Activated CD8-positive, alpha-beta memory T cell treated with anti-CD3 and anti-CD28 coated beads, Interleukin-2, amount 10 ng/mL, durations not matched to agents 7 days and 5 days (primary cell): ENCODE measurements around the gene SRM. TPM values are rescaled to one million over a fixed set of nuclear protein-coding genes. Genes with fewer than 3 reads are reported as not detected.
A peak's percentile ranks its signal among the peaks of the same experiment; 100 is the strongest.
"Not testable (repeated sequence)": the region's sequence is repeated elsewhere in the genome, so short reads cannot be mapped to it uniquely, and the experiment has no call there.

ENCODE experiments used
- ATAC-seq: fragments of 150-1000 bp; cut with Tn5 transposase; one replicate; pipeline ENCODE4 v1.10.0; 2021; ENCODE audit warnings: moderate library complexity
- CTCF ChIA-PET: fragments of 350-600 bp; sonication (Branson Sonifier 250); formaldehyde crosslinking; loops from one replicate; lab custom pipeline; 2021; ENCODE audit warnings: antibody characterized with exemption; lab: Charles Lee
- DNase-seq: peaks from one replicate; pipeline ENCODE4 v3.0.0-alpha.2; 2020
- H3K27ac Mint-ChIP-seq: one replicate; pipeline ENCODE4 v1.8.0; 2021; ENCODE audit warnings: mild to moderate bottlenecking, mixed read lengths
- H3K27me3 Mint-ChIP-seq: one replicate; pipeline ENCODE4 v1.8.0; 2021; ENCODE audit warnings: mixed read lengths
- H3K36me3 Mint-ChIP-seq: one replicate; pipeline ENCODE4 v1.8.0; 2021; ENCODE audit warnings: mild to moderate bottlenecking, mixed read lengths
- H3K4me1 Mint-ChIP-seq: one replicate; pipeline ENCODE4 v1.8.0; 2021; ENCODE audit warnings: mixed read lengths
- H3K4me3 Mint-ChIP-seq: one replicate; pipeline ENCODE4 v1.8.0; 2021; ENCODE audit warnings: mild to moderate bottlenecking, moderate library complexity, mixed read lengths
- H3K9me3 Mint-ChIP-seq: one replicate; pipeline ENCODE4 v1.8.0; 2022; ENCODE audit warnings: low read depth, mixed read lengths
- total RNA-seq, 2 experiments: library from RNA; stranded (reverse); gene quantifications; one replicate each; pipeline ENCODE4 v1.2.3, GENCODE V29; 2021

SRM gene
- total RNA-seq, 2 experiments from 2014 or later = 136 to 150 TPM

DNA sequence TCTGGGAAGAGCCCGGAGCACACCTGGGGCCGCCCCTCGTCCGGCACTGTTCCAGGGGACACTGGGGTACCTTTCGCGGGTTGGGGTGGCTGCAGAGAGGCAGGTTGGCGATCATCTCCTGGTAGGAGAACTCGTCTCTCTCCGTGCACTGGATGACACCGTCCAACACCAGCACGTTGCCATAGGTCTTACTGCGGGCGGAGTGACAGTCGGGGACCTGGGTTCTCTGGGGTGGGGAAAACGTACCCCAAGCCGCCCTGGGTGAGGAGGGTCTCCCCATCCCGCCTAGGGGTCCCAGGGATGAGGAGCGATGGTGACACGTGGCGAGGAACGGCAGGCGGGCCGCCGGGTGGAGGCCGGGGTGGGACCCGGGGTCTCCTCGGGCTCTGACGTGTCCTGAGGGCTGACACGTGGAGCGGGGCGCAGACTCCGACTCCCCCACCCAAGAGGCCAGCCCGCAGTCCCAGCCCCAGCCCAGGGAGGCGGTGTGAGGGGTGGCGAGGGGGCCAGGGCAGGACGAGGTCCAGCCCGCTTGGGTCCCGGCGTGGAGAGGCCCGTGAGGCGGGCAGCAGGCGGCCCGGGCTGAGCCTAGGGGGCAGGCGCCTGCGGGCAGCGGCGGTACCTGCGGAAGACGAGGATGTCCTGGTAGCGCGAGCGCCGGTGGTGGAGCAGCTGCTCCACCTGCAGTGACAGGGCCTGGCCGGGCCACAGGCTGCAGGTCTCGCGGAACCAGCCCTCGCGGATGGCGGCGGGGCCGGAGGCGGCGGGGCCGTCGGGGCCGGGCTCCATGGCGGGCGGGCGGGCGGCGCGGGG is 457 bp downstream of the SRM start:
- Mint-ChIP-seq H3K27me3 (no peaks in the 10 kb centered on the region), H3K4me3 (peak overlapping the region; percentile 90), H3K27ac (peak overlapping the region; percentile 78), H3K36me3 (peaks cover 19% of the 10 kb centered on the region), H3K9me3 (no peaks in the 10 kb centered on the region), H3K4me1 (peaks cover 57% of the 10 kb centered on the region)
- ATAC-seq (no peak), DNase-seq (no peak)
- CTCF ChIA-PET = interaction anchor here (0.6 to 6.8 kb wide), 3 partner anchors 8 to 24 kb away, joined by 3 to 75 read pairs (median 3); no protein-coding TSS in a partner anchor

DNA sequence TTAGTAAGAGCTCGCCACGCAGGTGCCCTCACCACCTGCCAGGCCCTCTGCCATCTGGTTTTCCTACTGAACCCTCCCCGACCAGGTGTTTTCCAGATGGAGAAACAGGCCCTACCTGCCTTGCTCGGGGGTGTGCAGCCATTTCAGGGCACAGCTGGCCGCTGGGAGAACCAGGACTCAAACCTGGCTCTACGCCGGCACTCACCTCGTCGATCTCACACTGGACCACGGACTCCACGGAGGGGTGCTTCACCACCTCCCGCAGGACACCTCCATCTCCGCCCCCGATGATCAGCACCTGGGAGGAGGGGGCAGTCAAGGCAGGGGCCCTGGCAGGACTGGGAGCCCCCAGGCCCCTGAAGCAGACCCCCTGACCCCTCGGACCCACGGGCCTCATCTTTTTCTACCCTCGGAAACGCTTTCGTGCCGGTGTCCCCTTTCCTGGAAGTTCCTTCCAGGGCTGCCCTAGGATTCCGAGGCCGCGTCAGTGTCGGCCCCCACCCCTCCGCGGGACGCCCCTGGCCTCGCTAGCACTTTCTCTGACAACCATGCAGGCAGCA is 1.1 kb downstream of the SRM start:
- H3K27ac Mint-ChIP-seq = peak overlapping the region; percentile 78
- peak overlapping the region; percentile 90 for H3K4me3 Mint-ChIP-seq
- H3K27me3 Mint-ChIP-seq = no peaks in the 10 kb centered on the region
- H3K36me3 Mint-ChIP-seq = peaks cover 18% of the 10 kb centered on the region
- CTCF ChIA-PET = interaction anchor here (0.8 to 2.6 kb wide), 2 partner anchors 21 to 583 kb away, joined by 3 to 17 read pairs; no protein-coding TSS in a partner anchor
- no peaks in the 10 kb centered on the region for H3K9me3 Mint-ChIP-seq
- H3K4me1 Mint-ChIP-seq = peaks cover 53% of the 10 kb centered on the region
- ATAC-seq (no peak), DNase-seq (no peak)

DNA sequence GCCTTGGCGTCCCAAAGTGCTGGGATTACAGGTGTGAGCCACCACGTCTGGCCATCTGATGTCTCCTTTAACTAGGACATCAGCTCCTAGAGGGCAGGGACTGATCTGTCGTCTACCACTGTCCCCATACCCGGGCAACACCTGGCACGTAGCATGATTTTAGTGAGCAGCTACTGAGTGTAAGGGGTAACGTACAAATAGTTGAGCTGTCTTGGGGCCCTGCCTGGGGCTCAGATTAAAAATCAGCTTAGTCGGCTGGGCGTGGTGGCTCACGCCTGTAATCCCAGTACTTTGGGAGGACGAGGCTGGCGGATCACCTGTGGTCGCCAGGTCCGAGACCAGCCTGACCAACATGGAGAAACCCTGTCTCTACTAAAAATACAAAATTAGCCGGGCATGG is 1.8 kb downstream of the SRM start:
- Mint-ChIP-seq H3K4me3 (peak overlapping the region; percentile 90), H3K27me3 (no peaks in the 10 kb centered on the region), H3K4me1 (peaks cover 46% of the 10 kb centered on the region), H3K9me3 (no peaks in the 10 kb centered on the region), H3K36me3 (peaks cover 16% of the 10 kb centered on the region), H3K27ac (no peak overlapping the region)
- no peak for ATAC-seq
- DNase-seq = no peak
- CTCF ChIA-PET = interaction anchor here (0.8 to 2.6 kb wide), 2 partner anchors 20 to 584 kb away, joined by 3 to 17 read pairs; no protein-coding TSS in a partner anchor

DNA sequence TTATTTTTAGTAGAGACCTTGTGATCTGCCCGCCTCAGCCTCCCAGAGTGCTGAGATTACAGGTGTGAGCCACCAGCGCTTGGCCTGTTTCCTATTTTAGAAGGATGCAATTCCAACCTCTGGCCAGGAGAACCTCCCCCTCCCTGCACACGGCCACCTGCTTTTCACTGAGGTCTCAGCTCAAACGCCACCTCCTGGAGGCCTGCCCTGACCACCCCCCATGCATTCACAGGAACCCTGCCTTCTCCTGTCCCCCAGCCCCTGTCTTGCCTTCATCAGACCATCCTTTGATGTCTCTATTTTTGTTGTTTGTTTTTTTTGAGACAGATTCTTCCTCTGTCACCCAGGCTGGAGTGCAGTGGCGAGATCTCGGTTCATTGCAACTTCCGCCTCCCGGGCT is 2.3 kb downstream of the SRM start:
- ATAC-seq (no peak), DNase-seq (no peak)
- Mint-ChIP-seq H3K27me3 (no peaks in the 10 kb centered on the region), H3K27ac (no peak overlapping the region), H3K9me3 (no peaks in the 10 kb centered on the region), H3K4me1 (peaks cover 42% of the 10 kb centered on the region), H3K36me3 (peaks cover 12% of the 10 kb centered on the region), H3K4me3 (no peak overlapping the region)
- CTCF ChIA-PET = interaction anchor here (2.6 kb wide), 1 partner anchor 20 kb away, joined by 17 read pairs; no protein-coding TSS in a partner anchor

DNA sequence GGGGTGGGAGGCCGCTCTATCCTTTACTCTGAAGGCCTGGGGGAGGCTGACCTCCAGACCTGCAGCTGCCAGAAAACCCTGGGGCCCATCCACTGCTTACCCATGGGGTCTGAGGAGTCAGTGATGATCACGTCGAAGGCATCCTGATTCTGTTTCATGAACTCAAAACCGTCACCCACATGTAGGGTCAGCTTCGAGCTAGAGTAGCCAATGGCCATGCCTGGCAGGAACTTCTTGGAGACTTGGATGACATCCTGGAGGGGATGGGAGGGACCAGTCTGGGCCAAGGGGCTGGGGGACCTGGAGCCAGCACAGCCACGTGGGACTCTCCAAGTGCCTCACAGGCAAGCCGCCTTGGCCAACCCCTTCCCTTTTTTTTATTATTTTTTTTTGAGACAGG is 3.3 kb downstream of the SRM start:
- Mint-ChIP-seq H3K4me1 (peaks cover 41% of the 10 kb centered on the region), H3K27ac (no peak overlapping the region), H3K4me3 (no peak overlapping the region), H3K9me3 (no peaks in the 10 kb centered on the region), H3K36me3 (peaks cover 9% of the 10 kb centered on the region), H3K27me3 (no peaks in the 10 kb centered on the region)
- DNase-seq (no peak), ATAC-seq (no peak)
- CTCF ChIA-PET = interaction anchor here (2.6 kb wide), 1 partner anchor 19 kb away, joined by 17 read pairs; no protein-coding TSS in a partner anchor

DNA sequence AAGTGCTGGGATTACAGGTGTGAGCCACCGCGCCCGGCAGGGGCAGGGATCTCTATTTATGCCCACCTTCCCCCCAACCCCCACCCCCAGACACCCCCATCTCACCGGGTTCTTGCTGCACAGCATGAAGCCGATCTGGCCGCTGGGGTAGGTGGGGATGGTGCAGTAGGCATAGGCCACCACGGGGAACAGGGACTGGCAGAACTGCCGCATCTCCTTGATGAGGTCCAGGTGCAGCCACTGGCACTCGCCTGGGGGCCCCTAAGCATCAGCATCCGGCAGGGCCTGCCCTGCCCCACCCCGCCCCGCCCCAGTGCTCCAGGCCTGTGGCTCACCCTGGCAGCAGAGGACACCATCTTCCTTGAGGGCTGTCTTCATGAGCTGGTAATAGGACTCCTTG is 4.1 kb downstream of the SRM start:
- no peak for DNase-seq
- no peak for ATAC-seq
- Mint-ChIP-seq H3K9me3 (no peaks in the 10 kb centered on the region), H3K27ac (no peak overlapping the region), H3K27me3 (no peaks in the 10 kb centered on the region), H3K4me3 (no peak overlapping the region), H3K36me3 (peaks cover 9% of the 10 kb centered on the region), H3K4me1 (peaks cover 38% of the 10 kb centered on the region)
- CTCF ChIA-PET = interaction anchor here (0.7 kb wide), 1 partner anchor 18 kb away, joined by 3 read pairs; no protein-coding TSS in a partner anchor

DNA sequence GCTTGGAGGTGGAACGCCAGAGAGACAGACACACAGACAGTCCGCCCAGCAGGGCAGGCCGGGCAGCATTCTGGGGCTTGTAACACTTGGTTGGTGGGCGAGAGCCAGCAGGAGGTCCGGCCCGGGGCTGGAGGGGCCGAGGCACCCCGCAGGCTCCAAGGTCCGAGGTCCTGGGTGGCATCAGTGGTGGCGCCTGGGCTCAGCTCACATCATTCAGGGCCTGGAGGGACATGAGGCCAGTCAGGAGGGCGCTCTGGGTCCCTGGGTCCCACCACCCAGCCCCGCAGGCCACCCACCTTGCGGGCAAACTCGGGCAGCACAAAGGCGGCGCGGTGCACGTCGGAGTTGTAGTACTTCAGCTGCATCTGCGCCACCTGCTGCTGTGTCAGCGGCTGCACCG is 5.2 kb downstream of the SRM start:
- Mint-ChIP-seq H3K9me3 (no peaks in the 10 kb centered on the region), H3K27ac (no peak overlapping the region), H3K27me3 (no peaks in the 10 kb centered on the region), H3K4me3 (no peak overlapping the region), H3K36me3 (peaks cover 9% of the 10 kb centered on the region), H3K4me1 (peaks cover 32% of the 10 kb centered on the region)
- DNase-seq (no peak), ATAC-seq (no peak)
- CTCF ChIA-PET = no interaction called here

DNA sequence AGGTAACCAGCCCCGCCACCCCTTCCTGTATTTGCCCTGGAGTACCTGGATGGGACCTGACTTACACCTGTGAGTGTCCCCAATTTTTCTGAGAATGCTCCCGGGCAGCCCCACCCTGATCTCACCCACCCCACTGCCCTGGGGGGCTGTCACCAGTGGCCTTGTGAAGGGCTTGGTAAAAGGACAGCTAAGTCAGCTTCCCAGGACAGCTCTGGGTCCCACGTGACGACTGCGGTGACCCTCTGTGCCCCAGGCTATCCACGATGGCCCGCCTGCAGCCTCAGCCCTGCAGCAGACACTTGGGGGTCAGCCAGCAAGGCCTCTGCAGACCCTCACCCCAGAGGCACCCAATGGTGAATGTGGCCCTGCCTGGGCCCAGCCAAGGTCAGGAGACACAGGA is 5.6 kb downstream of the SRM start:
- H3K9me3 Mint-ChIP-seq = no peaks in the 10 kb centered on the region
- peaks cover 32% of the 10 kb centered on the region for H3K4me1 Mint-ChIP-seq
- CTCF ChIA-PET = interaction anchor here (0.6 kb wide), 1 partner anchor 16 kb away, joined by 3 read pairs; no protein-coding TSS in a partner anchor
- no peaks in the 10 kb centered on the region for H3K27me3 Mint-ChIP-seq
- H3K36me3 Mint-ChIP-seq = peaks cover 9% of the 10 kb centered on the region
- no peak for ATAC-seq
- no peak for DNase-seq
- no peak overlapping the region for H3K27ac Mint-ChIP-seq
- H3K4me3 Mint-ChIP-seq = no peak overlapping the region

DNA sequence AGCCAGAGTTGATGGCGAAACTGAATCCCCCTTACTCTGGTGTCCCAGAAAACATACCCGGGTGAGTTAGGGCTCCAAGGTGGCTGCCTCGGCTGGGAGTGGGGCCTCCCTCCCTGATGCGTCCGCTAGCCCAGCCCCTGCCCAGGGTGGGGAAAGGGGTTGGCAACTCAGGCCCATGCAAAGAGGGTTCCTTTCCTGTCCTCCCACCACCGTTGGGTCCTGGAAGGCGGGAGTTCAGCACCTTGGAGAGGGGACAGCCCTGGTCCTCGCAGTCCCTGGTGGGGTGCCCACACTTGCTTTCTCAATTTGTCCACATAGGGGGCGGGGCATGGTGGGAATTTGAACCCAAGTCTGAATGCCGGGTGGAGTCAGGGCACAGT is 6.1 kb downstream of the SRM start:
- no peaks in the 10 kb centered on the region for H3K9me3 Mint-ChIP-seq
- ATAC-seq = no peak

DNA sequence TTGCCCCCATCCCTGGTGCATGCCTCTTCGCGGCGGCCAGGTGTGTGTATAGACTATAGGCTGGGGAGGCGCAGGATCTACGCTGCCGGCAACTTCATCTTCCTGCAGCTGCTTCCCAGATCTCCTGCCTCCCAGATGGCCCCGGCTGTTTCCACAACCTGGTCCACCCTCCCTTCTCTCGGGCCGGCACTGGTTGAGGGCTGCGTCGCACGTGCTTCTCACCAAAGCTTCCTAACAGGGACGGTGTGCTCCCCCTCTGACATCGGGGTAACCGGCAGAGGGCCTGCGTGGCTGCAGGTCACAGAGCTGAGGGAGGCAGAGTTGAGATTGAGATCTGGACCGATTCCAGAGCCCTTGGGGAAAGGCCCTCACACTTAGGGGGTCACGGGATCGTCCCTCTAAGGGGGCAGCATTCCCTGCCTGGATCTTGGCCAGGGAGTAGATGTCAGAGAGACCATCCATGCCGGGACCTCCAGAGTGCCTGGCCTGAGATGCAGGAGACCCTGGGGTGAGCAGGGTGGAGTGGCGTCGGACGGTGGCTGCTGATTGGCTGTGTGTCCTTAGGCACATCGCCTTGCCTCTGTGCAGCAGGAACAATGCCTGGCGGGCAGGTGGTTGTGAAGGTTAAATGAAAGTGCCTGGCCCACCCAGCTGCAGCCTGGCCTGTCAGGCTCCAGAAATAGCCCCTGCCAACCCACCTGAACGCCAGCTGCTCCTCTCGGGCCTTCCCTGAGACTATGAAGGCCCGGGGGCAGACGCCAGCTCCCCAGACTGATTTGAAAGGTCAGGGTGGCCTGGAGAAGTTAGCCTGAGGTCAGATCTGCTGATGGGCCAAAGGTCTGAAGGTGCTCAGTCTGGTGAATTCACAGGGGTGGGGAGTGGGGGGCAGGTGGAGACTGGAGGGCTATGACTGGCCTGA is 6.7 kb downstream of the SRM start:
- ATAC-seq (no peak), DNase-seq (no peak)
- CTCF ChIA-PET = interaction anchor here (0.6 to 6.2 kb wide), 3 partner anchors 15 to 185 kb away, joined by 3 to 48 read pairs (median 3); no protein-coding TSS in a partner anchor
- no peaks in the 10 kb centered on the region for H3K27me3 Mint-ChIP-seq
- no peaks in the 10 kb centered on the region for H3K9me3 Mint-ChIP-seq
- no peak overlapping the region for H3K4me3 Mint-ChIP-seq
- H3K4me1 Mint-ChIP-seq = peaks cover 22% of the 10 kb centered on the region
- no peak overlapping the region for H3K27ac Mint-ChIP-seq
- peaks cover 6% of the 10 kb centered on the region for H3K36me3 Mint-ChIP-seq

More for the DNA sequence above, 6.1 kb downstream of the SRM start:
- peaks cover 9% of the 10 kb centered on the region for H3K36me3 Mint-ChIP-seq
- no peaks in the 10 kb centered on the region for H3K27me3 Mint-ChIP-seq
- H3K27ac Mint-ChIP-seq = no peak overlapping the region
- H3K4me3 Mint-ChIP-seq = no peak overlapping the region
- CTCF ChIA-PET = interaction anchor here (0.6 to 1.0 kb wide), 2 partner anchors 16 to 185 kb away, joined by 3 read pairs; no protein-coding TSS in a partner anchor
- H3K4me1 Mint-ChIP-seq = peaks cover 28% of the 10 kb centered on the region
- peak; percentile 49 for DNase-seq

DNA sequence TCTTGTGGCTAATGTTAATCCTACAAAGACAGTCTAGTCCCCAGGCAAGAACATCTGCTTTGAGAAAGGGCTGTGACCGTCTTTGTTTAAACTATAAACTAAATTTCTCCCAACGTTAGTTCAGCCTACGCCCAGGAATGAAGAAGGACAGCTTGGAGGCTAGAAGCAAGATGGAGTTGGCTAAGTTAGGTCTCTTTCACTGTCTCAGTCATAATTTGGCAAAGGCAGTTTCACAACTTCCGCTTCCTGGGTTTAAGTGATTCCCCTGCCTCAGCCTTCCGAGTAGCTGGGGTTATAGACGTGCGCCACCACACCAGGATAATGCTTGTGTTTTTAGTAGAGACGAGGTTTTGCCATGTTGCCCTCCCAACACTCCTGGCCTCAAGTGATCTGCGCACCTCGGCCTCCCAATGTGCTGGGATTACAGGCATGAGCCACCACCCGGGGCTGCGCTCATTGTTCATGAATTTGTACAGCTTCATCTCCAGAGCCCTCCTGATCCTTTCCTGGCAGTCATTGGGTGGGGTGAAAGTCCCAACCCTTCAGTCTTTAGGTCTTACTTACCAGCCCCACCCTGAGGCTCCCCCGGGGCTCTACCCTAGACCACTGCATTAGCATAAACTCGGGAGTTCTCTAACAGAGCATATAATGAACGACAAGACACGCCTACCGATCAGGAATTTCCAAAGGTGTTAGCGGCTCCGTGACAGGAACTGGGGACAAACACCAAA is 7.9 kb downstream of the SRM start:
- CTCF ChIA-PET = interaction anchor here (0.9 to 6.2 kb wide), 5 partner anchors 8 to 594 kb away, joined by 3 to 48 read pairs (median 3); partner anchors contain the start of gene SRM
- DNase-seq = no peak
- no peaks in the 10 kb centered on the region for H3K27me3 Mint-ChIP-seq
- peaks cover 6% of the 10 kb centered on the region for H3K36me3 Mint-ChIP-seq
- H3K4me1 Mint-ChIP-seq = peaks cover 14% of the 10 kb centered on the region
- no peak for ATAC-seq
- H3K4me3 Mint-ChIP-seq = no peak overlapping the region
- H3K9me3 Mint-ChIP-seq = no peaks in the 10 kb centered on the region
- peak overlapping the region; percentile 60 for H3K27ac Mint-ChIP-seq

DNA sequence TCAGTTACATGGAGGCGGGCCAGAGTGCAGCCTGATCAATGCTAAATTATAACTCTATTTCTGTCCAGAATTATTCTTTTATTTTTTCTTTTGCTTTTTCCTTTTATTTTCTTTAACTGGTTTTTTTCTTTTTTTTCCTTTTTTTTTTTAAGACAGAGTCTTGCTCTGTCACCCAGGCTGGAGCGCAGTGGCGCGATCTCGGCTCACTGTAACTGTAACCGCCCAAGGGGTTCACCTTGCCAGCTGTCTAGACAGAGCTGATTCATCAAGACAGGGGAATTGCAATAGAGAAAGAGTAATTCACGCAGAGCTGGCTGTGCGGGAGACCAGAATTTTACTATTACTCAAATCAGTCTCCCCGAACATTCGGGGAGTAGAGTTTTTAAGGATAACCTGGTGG is 8.7 kb downstream of the SRM start:
- H3K4me1 Mint-ChIP-seq = peaks cover 14% of the 10 kb centered on the region
- H3K4me3 Mint-ChIP-seq, H3K36me3 Mint-ChIP-seq, ATAC-seq, H3K27me3 Mint-ChIP-seq, H3K9me3 Mint-ChIP-seq, H3K27ac Mint-ChIP-seq, DNase-seq: not testable (repeated sequence)
- CTCF ChIA-PET = interaction anchor here (0.9 to 6.2 kb wide), 4 partner anchors 9 to 19 kb away, joined by 3 to 48 read pairs (median 3); partner anchors contain the start of gene SRM
